HCT116 (cell line): ENCODE data around the gene E2F1. TPM values are rescaled to one million over a fixed set of nuclear protein-coding genes. Genes with fewer than 3 reads are reported as not detected.
A peak's percentile ranks its signal among the peaks of the same experiment; 100 is the strongest.

Experiments used
- ATAC-seq: fragments of 200-7000 bp; cut with Tn5 transposase; 2 replicates; pipeline ENCODE4 v1.9.1; 2020; ENCODE audit warnings: mild to moderate bottlenecking, moderate library complexity
- BruUV-seq: library from RNA; stranded (reverse); fragments of 400-500 nt; replicated peaks from 2 replicates; lab custom pipeline; 2021; lab: Mats Ljungman, UMichigan
- CTCF ChIA-PET: fragments of 300-600 bp; sonication (Branson Sonifier 250); formaldehyde crosslinking; loops from one replicate; lab custom pipeline; 2021; ENCODE audit warnings: antibody characterized with exemption; lab: Charles Lee
- POLR2A ChIA-PET: fragments of 300-600, 350-600 bp; sonication (Branson Sonifier 250); formaldehyde crosslinking; loops from one replicate; lab custom pipeline; 2021; ENCODE audit warnings: antibody characterized with exemption; lab: Charles Lee
- RAD21 ChIA-PET, 2 experiments: fragments of 300-600 bp; sonication (Branson Sonifier 250); formaldehyde crosslinking; loops; one replicate each; lab custom pipeline; 2023; ENCODE audit warnings: low total read pairs in 2 of 2; ENCODE audit not compliant: uncharacterized antibody in 2 of 2, unreplicated experiment in 2 of 2, low non-redundant PET in 1 of 2; lab: Charles Lee
- DNase-seq: peaks from one replicate; pipeline ENCODE4 v3.0.0-alpha.2; 2010; ENCODE audit warnings: low read depth, low spot score
- H2AFZ ChIP-seq: fragments of 200-600 bp; shearing (Covaris generic), sonication (generic); 2 replicates; pipeline ENCODE4 v1.6.1; 2017; ENCODE audit warnings: low read depth, mixed run types, mixed read lengths, antibody characterized with exemption, low read length; ENCODE audit not compliant: poor library complexity, severe bottlenecking
- H3K27ac ChIP-seq: 2 replicates; pipeline ENCODE4 v1.5.1; 2012; ENCODE audit warnings: low read depth, low read length
- H3K27me3 ChIP-seq: fragments of 200-600 bp; sonication (generic); 2 replicates; pipeline ENCODE4 v1.6.1; 2016; ENCODE audit warnings: mixed run types, low read length, mixed read lengths; ENCODE audit not compliant: insufficient read depth
- H3K36me3 ChIP-seq, 2 experiments: fragments of 200-500 bp in 1 of 2; fragments of 200-600 bp in 1 of 2; sonication (Bioruptor generic) in 1 of 2; sonication (generic) in 1 of 2; 2 replicates each; pipeline versions ENCODE4 v1.5.1 to v1.6.1; 2014 to 2016; ENCODE audit warnings: low read length in 2 of 2, inconsistent platforms in 1 of 2, mixed read lengths in 1 of 2, mixed run types in 1 of 2; ENCODE audit not compliant: insufficient read depth in 2 of 2, control insufficient read depth in 1 of 2
- H3K4me1 ChIP-seq, 2 experiments: fragments of 200-600 bp in 1 of 2; sonication (generic) in 1 of 2; 2 replicates each; pipeline versions ENCODE4 v1.5.1 to v1.6.1; 2012 to 2017; ENCODE audit warnings: low read length in 2 of 2, inconsistent platforms in 1 of 2, mild to moderate bottlenecking in 1 of 2, mixed read lengths in 1 of 2, mixed run types in 1 of 2, moderate library complexity in 1 of 2; ENCODE audit not compliant: insufficient read depth in 2 of 2, control insufficient read depth in 1 of 2
- H3K4me2 ChIP-seq: fragments of 200-600 bp; sonication (generic); 2 replicates; pipeline ENCODE4 v1.6.1; 2017; ENCODE audit warnings: mixed run types, low read length, mixed read lengths
- H3K4me3 ChIP-seq, 2 experiments: fragments of 200-600 bp in 1 of 2; sonication (generic) in 1 of 2; replicated peaks in 1 of 2; 2 replicates each; pipeline ENCODE4 v1.5.1; 2011 to 2016; ENCODE audit warnings: low read length in 2 of 2, control low read depth in 1 of 2, low read depth in 1 of 2, mild to moderate bottlenecking in 1 of 2, mixed read lengths in 1 of 2, mixed run types in 1 of 2
- H3K79me2 ChIP-seq: fragments of 200-600 bp; sonication (generic); 2 replicates; pipeline ENCODE4 v1.6.1; 2017; ENCODE audit warnings: mild to moderate bottlenecking, mixed run types, low read length, moderate library complexity, mixed read lengths; ENCODE audit not compliant: insufficient read depth
- H3K9ac ChIP-seq: fragments of 200-600 bp; sonication (generic); 2 replicates; pipeline ENCODE4 v1.6.1; 2016; ENCODE audit warnings: low read length, mixed read lengths
- H3K9me2 ChIP-seq: fragments of 200-600 bp; sonication (generic), shearing (Covaris generic); 2 replicates; pipeline ENCODE4 v1.6.1; 2017; ENCODE audit warnings: mixed run types, mild to moderate bottlenecking, moderate library complexity; ENCODE audit not compliant: insufficient read depth
- H3K9me3 ChIP-seq, 2 experiments: fragments of 200-500 bp in 1 of 2; fragments of 200-600 bp in 1 of 2; sonication (Bioruptor generic) in 1 of 2; sonication (generic) in 1 of 2; 2 replicates each; pipeline ENCODE4 v1.6.1; 2014 to 2017; ENCODE audit warnings: low read length in 2 of 2, mixed read lengths in 2 of 2, inconsistent platforms in 1 of 2, low read depth in 1 of 2, mild to moderate bottlenecking in 1 of 2, mixed run types in 1 of 2, moderate library complexity in 1 of 2; ENCODE audit not compliant: control insufficient read depth in 1 of 2, insufficient read depth in 1 of 2
- H4K20me1 ChIP-seq: fragments of 200-600 bp; sonication (generic), shearing (Covaris generic); 2 replicates; pipeline ENCODE4 v1.6.1; 2017; ENCODE audit warnings: mixed run types, mild to moderate bottlenecking, moderate library complexity; ENCODE audit not compliant: insufficient read depth
- ATF3 ChIP-seq: IDR thresholded peaks from 2 replicates; pipeline ENCODE4 v1.6.1; 2012
- CBX3 ChIP-seq: IDR thresholded peaks from 2 replicates; pipeline ENCODE4 v1.6.1; 2012; ENCODE audit warnings: low read depth
- CTCF ChIP-seq, 3 experiments: fragments of 200-600 bp in 1 of 3; sonication (generic) in 1 of 3; IDR thresholded peaks in 2 of 3; conservative IDR thresholded peaks in 1 of 3; 2 replicates each; pipeline ENCODE4 v1.5.1; 2012 to 2017; ENCODE audit warnings: low read depth in 2 of 3, low read length in 2 of 3, antibody characterized with exemption in 1 of 3, borderline replicate concordance in 1 of 3, control low read depth in 1 of 3, mild to moderate bottlenecking in 1 of 3, mixed read lengths in 1 of 3, mixed run types in 1 of 3, moderate library complexity in 1 of 3; ENCODE audit not compliant: insufficient read depth in 1 of 3
- EGR1 ChIP-seq: IDR thresholded peaks from 2 replicates; pipeline ENCODE4 v1.6.1; 2012; ENCODE audit warnings: low read depth
- ELF1 ChIP-seq: IDR thresholded peaks from 2 replicates; pipeline ENCODE4 v1.6.1; 2012; ENCODE audit warnings: low read depth, borderline replicate concordance
- EZH2 ChIP-seq: fragments of 200-600 bp; sonication (generic); IDR thresholded peaks from 2 replicates; pipeline ENCODE4 v1.6.1; 2017; ENCODE audit warnings: antibody characterized with exemption, mixed run types
- JUND ChIP-seq: IDR thresholded peaks from 2 replicates; pipeline ENCODE4 v1.6.1; 2012
- MAX ChIP-seq: IDR thresholded peaks from 2 replicates; pipeline ENCODE4 v1.6.1; 2012
- POLR2A ChIP-seq: IDR thresholded peaks from 2 replicates; pipeline ENCODE4 v1.7.0; 2011; ENCODE audit warnings: borderline replicate concordance; ENCODE audit not compliant: insufficient read depth, insufficient read length; ENCODE audit errors: extremely low read depth
- POLR2AphosphoS5 ChIP-seq: IDR thresholded peaks from 2 replicates; pipeline ENCODE4 v1.6.1; 2011; ENCODE audit warnings: mild to moderate bottlenecking, low read depth, low read length, moderate library complexity
- SRF ChIP-seq: IDR thresholded peaks from 2 replicates; pipeline ENCODE4 v1.6.1; 2012; ENCODE audit warnings: low read depth
- ZBTB33 ChIP-seq: IDR thresholded peaks from 2 replicates; pipeline ENCODE4 v1.6.1; 2011; ENCODE audit warnings: mild to moderate bottlenecking, low read length, moderate library complexity; ENCODE audit not compliant: insufficient replicate concordance; ENCODE audit errors: extremely low read depth
- ZFX ChIP-seq: fragments of 450-650 bp; IDR thresholded peaks from 2 replicates; pipeline ENCODE4 v1.6.1; 2017
- ZNF274 ChIP-seq: fragments of 200-500 bp; sonication (Bioruptor generic); IDR thresholded peaks from 2 replicates; pipeline ENCODE4 v1.6.1; 2014; ENCODE audit warnings: mild to moderate bottlenecking, low read depth, low read length, inconsistent platforms
- intact Hi-C: fragments of 100-400 bp; cut with micrococcal nuclease; formaldehyde crosslinking; loops from 2 replicates; pipeline ENCODE4 v1.10.0; 2022
- total RNA-seq: library from RNA; stranded (reverse); gene quantifications from one replicate; pipeline ENCODE4 v1.2.1, GENCODE V29; 2021; ENCODE audit not compliant: unreplicated experiment

The E2F1 gene
- total RNA-seq, 1 experiment from 2014 or later, result 30.9 TPM

- H3K4me3 ChIP-seq, result peak overlapping the region; percentile 49 to 85
- ATAC-seq, result no peak
- intact Hi-C loops, result no loop called here
- ChIA-PET CTCF (no interaction called here), RAD21 (no interaction called here), POLR2A (no interaction called here)
- H3K27ac ChIP-seq, result peak overlapping the region; percentile 71
- no peak overlapping the region for H2AFZ ChIP-seq
- H3K4me2 ChIP-seq, result peak overlapping the region; percentile 96
- BruUV-seq, result no TSS peak
- peaks cover 7 to 11% of the 10 kb centered on the region in 2 experiments; a peak in 3 of 4 replicates for H3K36me3 ChIP-seq
- no peaks in the 10 kb centered on the region for H3K9me2 ChIP-seq
- peak overlapping the region; percentile 89; the same call in 1 of the 2 replicates for H3K9ac ChIP-seq
- H3K79me2 ChIP-seq, result peaks cover 26% of the 10 kb centered on the region; the same call in 1 of the 2 replicates
- no peak for DNase-seq
- H3K4me1 ChIP-seq, result peaks cover 15 to 24% of the 10 kb centered on the region in 2 experiments
- no peaks in the 10 kb centered on the region for H3K9me3 ChIP-seq
- H3K27me3 ChIP-seq, result no peaks in the 10 kb centered on the region
- no peaks in the 10 kb centered on the region for H4K20me1 ChIP-seq
- no peak for TF ChIP-seq ELF1
- no peak for TF ChIP-seq EGR1
- no peak for TF ChIP-seq ATF3
- TF ChIP-seq MAX, result no peak
- no peak for TF ChIP-seq ZNF274
- no peak for TF ChIP-seq CBX3
- TF ChIP-seq EZH2, result no peak
- no peak for TF ChIP-seq POLR2A
- TF ChIP-seq ZFX, result no peak
- TF ChIP-seq ZBTB33, result no peak
- no peak for TF ChIP-seq CTCF (IDR thresholded peaks at IDR 0.05 in 2 of 3, conservative IDR thresholded peaks at IDR 0.05 in 1 of 3; ENCODE audit: borderline replicate concordance in 1 of 3, insufficient read depth in 1 of 3, low read depth in 2 of 3, low read length in 2 of 3)
- no peak for TF ChIP-seq JUND
- TF ChIP-seq POLR2AphosphoS5, result no peak
- TF ChIP-seq SRF, result no peak
Measured at GRCh38 chr20:33675136-33675959, 10.8 kb downstream of the E2F1 start.
